ENCODE data around the gene CAMK1D.

Gene CAMK1D

GRCh38 chr10:12470719-12471118 is 121.4 kb downstream of the CAMK1D start:
- no peaks in the 10 kb centered on the region for H3K36me3 ChIP-seq (ENCODE audit: insufficient read depth, low read length)
- H3K4me1 ChIP-seq (ENCODE audit: insufficient read depth, low read length): no peaks in the 10 kb centered on the region
- H3K4me2 ChIP-seq (ENCODE audit: insufficient read depth, low read length): no peak overlapping the region
- H3K9ac ChIP-seq (ENCODE audit: low read depth, low read length): no peak overlapping the region
- DNase-seq (no peak), ATAC-seq (ENCODE audit: insufficient read depth, low read depth) (no peak)
- no peaks in the 10 kb centered on the region for H3K9me3 ChIP-seq (ENCODE audit: insufficient read depth, low read length, severe bottlenecking)
- H3K79me2 ChIP-seq (ENCODE audit: insufficient read depth, low read length): no peaks in the 10 kb centered on the region
- no peak overlapping the region for H3K27ac ChIP-seq (ENCODE audit: low read length)
- H2AFZ ChIP-seq (ENCODE audit: low read depth, low read length): no peak overlapping the region
- H4K20me1 ChIP-seq (ENCODE audit: insufficient read depth, low read length): peaks cover 12% of the 10 kb centered on the region
- no peak overlapping the region for H3K4me3 ChIP-seq (ENCODE audit: low read depth in 1 of 2, low read length in 2 of 2)
- no peaks in the 10 kb centered on the region for H3K27me3 ChIP-seq (ENCODE audit: insufficient read depth, low read length, poor library complexity)
- no peak for TF ChIP-seq CTCF (IDR thresholded peaks at IDR 0.05; ENCODE audit: borderline replicate concordance, extremely low read depth, low read length, poor library complexity, severe bottlenecking)
- no peak for TF ChIP-seq EZH2 (IDR thresholded peaks at IDR 0.05; ENCODE audit: borderline replicate concordance, low read depth, low read length, severe bottlenecking)

GRCh38 chr10:12471135-12471534 is 121.8 kb downstream of the CAMK1D start:
- no peaks in the 10 kb centered on the region for H3K4me1 ChIP-seq (ENCODE audit: insufficient read depth, low read length)
- H3K36me3 ChIP-seq (ENCODE audit: insufficient read depth, low read length): no peaks in the 10 kb centered on the region
- DNase-seq: no peak
- H3K9ac ChIP-seq (ENCODE audit: low read depth, low read length): no peak overlapping the region
- no peak overlapping the region for H3K4me3 ChIP-seq (ENCODE audit: low read depth in 1 of 2, low read length in 2 of 2)
- H2AFZ ChIP-seq (ENCODE audit: low read depth, low read length): no peak overlapping the region
- H3K27me3 ChIP-seq (ENCODE audit: insufficient read depth, low read length, poor library complexity): no peaks in the 10 kb centered on the region
- H3K4me2 ChIP-seq (ENCODE audit: insufficient read depth, low read length): no peak overlapping the region
- no peak overlapping the region for H3K27ac ChIP-seq (ENCODE audit: low read length)
- TF ChIP-seq EZH2 (IDR thresholded peaks at IDR 0.05; ENCODE audit: borderline replicate concordance, low read depth, low read length, severe bottlenecking) (no peak), CTCF (IDR thresholded peaks at IDR 0.05; ENCODE audit: borderline replicate concordance, extremely low read depth, low read length, poor library complexity, severe bottlenecking) (no peak)
- H3K79me2 ChIP-seq (ENCODE audit: insufficient read depth, low read length): no peaks in the 10 kb centered on the region
- H4K20me1 ChIP-seq (ENCODE audit: insufficient read depth, low read length): peaks cover 12% of the 10 kb centered on the region
- no peak for ATAC-seq (ENCODE audit: insufficient read depth, low read depth)
- no peaks in the 10 kb centered on the region for H3K9me3 ChIP-seq (ENCODE audit: insufficient read depth, low read length, severe bottlenecking)

DNA sequence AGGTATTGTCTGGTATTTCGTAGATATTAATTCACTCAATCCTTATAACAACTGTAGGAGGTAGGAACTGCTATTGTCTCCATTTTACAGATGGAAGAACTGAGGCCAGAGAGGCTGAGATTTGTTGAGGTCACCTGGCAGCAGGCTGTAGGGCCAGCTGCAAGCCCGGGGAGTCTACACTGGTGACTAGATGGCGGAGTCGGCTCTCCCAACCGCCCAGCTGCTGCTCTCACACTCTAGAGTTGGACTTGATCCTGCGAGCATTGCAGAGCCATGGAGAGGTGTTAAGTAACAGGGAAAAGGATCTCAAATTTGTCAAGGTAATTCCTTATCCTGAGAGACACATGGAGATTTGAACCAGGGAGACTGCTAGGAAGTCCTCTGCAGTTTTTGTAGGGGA is 124.1 kb downstream of the CAMK1D start:
- Histone ChIP-seq H2AFZ (ENCODE audit: low read depth, low read length) (no peak overlapping the region), H3K27me3 (ENCODE audit: insufficient read depth, low read length, poor library complexity) (no peaks in the 10 kb centered on the region), H4K20me1 (ENCODE audit: insufficient read depth, low read length) (peaks cover 10% of the 10 kb centered on the region), H3K4me1 (ENCODE audit: insufficient read depth, low read length) (no peaks in the 10 kb centered on the region), H3K9ac (ENCODE audit: low read depth, low read length) (no peak overlapping the region), H3K4me2 (ENCODE audit: insufficient read depth, low read length) (no peak overlapping the region), H3K4me3 (ENCODE audit: low read depth in 1 of 2, low read length in 2 of 2) (no peak overlapping the region), H3K79me2 (ENCODE audit: insufficient read depth, low read length) (no peaks in the 10 kb centered on the region), H3K36me3 (ENCODE audit: insufficient read depth, low read length) (no peaks in the 10 kb centered on the region), H3K9me3 (ENCODE audit: insufficient read depth, low read length, severe bottlenecking) (no peaks in the 10 kb centered on the region), H3K27ac (ENCODE audit: low read length) (no peak overlapping the region)
- TF ChIP-seq CTCF (IDR thresholded peaks at IDR 0.05; ENCODE audit: borderline replicate concordance, extremely low read depth, low read length, poor library complexity, severe bottlenecking) (no peak), EZH2 (IDR thresholded peaks at IDR 0.05; ENCODE audit: borderline replicate concordance, low read depth, low read length, severe bottlenecking) (no peak)
- DNase-seq (no peak), ATAC-seq (ENCODE audit: insufficient read depth, low read depth) (no peak)

Measured in DND-41 (cell line).